Neural cell (in vitro differentiated cells): ENCODE measurements around the gene ABHD14A. TPM values are rescaled to one million over a fixed set of nuclear protein-coding genes. Genes with fewer than 3 reads are reported as not detected.

Experiments used
- H2AFZ ChIP-seq: fragments of 200-600, 300-800 bp; sonication (generic), shearing (Covaris generic); 2 replicates; pipeline ENCODE4 v1.6.0; 2014; ENCODE audit warnings: low read depth, mild to moderate bottlenecking, antibody characterized with exemption, low read length, moderate library complexity
- H3F3A ChIP-seq: fragments of 200-600 bp; shearing (Covaris generic); 2 replicates; pipeline ENCODE4 v1.6.1; 2016; ENCODE audit warnings: mild to moderate bottlenecking, moderate library complexity, mixed read lengths, antibody characterized with exemption, low read length; ENCODE audit not compliant: insufficient read depth, poor library complexity, severe bottlenecking
- H3K27ac ChIP-seq: fragments of 200-600, 300-800 bp; sonication (generic), shearing (Covaris generic); 2 replicates; pipeline ENCODE4 v1.5.1; 2014; ENCODE audit warnings: mild to moderate bottlenecking, low read length, moderate library complexity
- H3K27me3 ChIP-seq: fragments of 300-800, 200-600 bp; sonication (generic), shearing (Covaris generic); 2 replicates; pipeline ENCODE4 v1.6.0; 2014; ENCODE audit warnings: mild to moderate bottlenecking, low read depth, low read length, moderate library complexity; ENCODE audit not compliant: insufficient read depth
- H3K36me3 ChIP-seq: fragments of 300-800, 200-600 bp; sonication (generic), shearing (Covaris generic); 2 replicates; pipeline ENCODE4 v1.5.1; 2014; ENCODE audit warnings: mild to moderate bottlenecking, antibody characterized with exemption, low read length, moderate library complexity; ENCODE audit not compliant: insufficient read depth
- H3K4me2 ChIP-seq: fragments of 300-800, 200-600 bp; sonication (generic), shearing (Covaris generic); 2 replicates; pipeline ENCODE4 v1.6.0; 2014; ENCODE audit warnings: mild to moderate bottlenecking, low read length
- H3K4me3 ChIP-seq: fragments of 300-800, 200-600 bp; sonication (generic), shearing (Covaris generic); 2 replicates; pipeline ENCODE4 v1.5.1; 2014; ENCODE audit warnings: mild to moderate bottlenecking, low read length, moderate library complexity
- H3K79me2 ChIP-seq: fragments of 200-600 bp; shearing (Covaris generic); replicated peaks from 2 replicates; pipeline ENCODE4 v1.6.0; 2014; ENCODE audit warnings: mild to moderate bottlenecking, low read length, moderate library complexity; ENCODE audit not compliant: insufficient read depth
- H3K9ac ChIP-seq: fragments of 300-800, 200-600 bp; sonication (generic), shearing (Covaris generic); 2 replicates; pipeline ENCODE4 v1.6.1; 2016; ENCODE audit warnings: mild to moderate bottlenecking, low read length, mixed read lengths
- H3K9me2 ChIP-seq: fragments of 200-600 bp; shearing (Covaris generic); 2 replicates; pipeline ENCODE4 v1.6.1; 2016; ENCODE audit warnings: mild to moderate bottlenecking, low read length, mixed read lengths; ENCODE audit not compliant: insufficient read depth
- H3K9me3 ChIP-seq: fragments of 200-600, 300-800 bp; sonication (generic), shearing (Covaris generic); 2 replicates; pipeline ENCODE4 v1.6.1; 2016; ENCODE audit warnings: mild to moderate bottlenecking, mixed run types, low read length, moderate library complexity, mixed read lengths
- H4K20me1 ChIP-seq: fragments of 200-600 bp; shearing (Covaris generic); 2 replicates; pipeline ENCODE4 v1.6.1; 2016; ENCODE audit warnings: mild to moderate bottlenecking, mixed run types; ENCODE audit not compliant: insufficient read depth
- CTCF ChIP-seq: fragments of 450-650 bp; IDR thresholded peaks from 2 replicates; pipeline ENCODE4 v1.5.1; 2014; ENCODE audit warnings: antibody characterized with exemption, mild to moderate bottlenecking, moderate library complexity; ENCODE audit not compliant: poor library complexity, severe bottlenecking
- EP300 ChIP-seq: fragments of 450-650 bp; conservative IDR thresholded peaks from 2 replicates; pipeline ENCODE4 v1.6.1; 2014; ENCODE audit warnings: antibody characterized with exemption, mild to moderate bottlenecking, moderate library complexity; ENCODE audit not compliant: poor library complexity, severe bottlenecking
- EZH2 ChIP-seq: fragments of 200-600, 300-800 bp; shearing (Covaris generic), sonication (generic); IDR thresholded peaks from 2 replicates; pipeline ENCODE4 v1.6.1; 2014; ENCODE audit warnings: antibody characterized with exemption, low read length, borderline replicate concordance, mild to moderate bottlenecking; ENCODE audit not compliant: insufficient read depth, poor library complexity, severe bottlenecking
- MXI1 ChIP-seq: fragments of 450-650 bp; conservative IDR thresholded peaks from 2 replicates; pipeline ENCODE4 v1.6.1; 2014; ENCODE audit warnings: antibody characterized with exemption, mild to moderate bottlenecking; ENCODE audit not compliant: poor library complexity, severe bottlenecking
- POLR2AphosphoS5 ChIP-seq: IDR thresholded peaks from 2 replicates; pipeline ENCODE4 v1.6.1; 2012
- RAD21 ChIP-seq: fragments of 450-650 bp; conservative IDR thresholded peaks from 2 replicates; pipeline ENCODE4 v1.6.1; 2014; ENCODE audit warnings: antibody characterized with exemption, mild to moderate bottlenecking, moderate library complexity
- REST ChIP-seq: IDR thresholded peaks from 2 replicates; pipeline ENCODE4 v1.6.1; 2012; ENCODE audit warnings: borderline replicate concordance
- SMC3 ChIP-seq: fragments of 450-650 bp; conservative IDR thresholded peaks from 2 replicates; pipeline ENCODE4 v1.6.1; 2014; ENCODE audit warnings: antibody characterized with exemption, mild to moderate bottlenecking, moderate library complexity; ENCODE audit not compliant: poor library complexity
- TAF1 ChIP-seq: IDR thresholded peaks from 2 replicates; pipeline ENCODE4 v1.6.1; 2012; ENCODE audit warnings: low read depth
- polyA plus RNA-seq: library from polyadenylated mRNA; depleted of rRNA; stranded (reverse); fragments of >200 nt; gene quantifications from 2 replicates; pipeline ENCODE4 v1.2.3, GENCODE V29; 2014

The ABHD14A gene
- polyA plus RNA-seq, 1 donor from 2014 or later, result 57.8 TPM

GRCh38 chr3:52024765-52025452 is 50.0 kb downstream of the ABHD14A start:
- no peak overlapping the region for H3K9ac ChIP-seq
- H3K27me3 ChIP-seq, result no peaks in the 10 kb centered on the region
- H3K27ac ChIP-seq, result no peak overlapping the region
- no peaks in the 10 kb centered on the region for H3K9me2 ChIP-seq
- H4K20me1 ChIP-seq, result no peaks in the 10 kb centered on the region
- no peak overlapping the region for H2AFZ ChIP-seq
- no peaks in the 10 kb centered on the region for H3F3A ChIP-seq
- H3K4me2 ChIP-seq, result no peak overlapping the region
- H3K36me3 ChIP-seq, result no peaks in the 10 kb centered on the region
- H3K79me2 ChIP-seq, result no peaks in the 10 kb centered on the region
- no peaks in the 10 kb centered on the region for H3K9me3 ChIP-seq
- TF ChIP-seq MXI1 (no peak), EP300 (no peak), EZH2 (no peak), SMC3 (no peak), TAF1 (no peak), CTCF (no peak), REST (no peak)
- no peak overlapping the region for H3K4me3 ChIP-seq

- H2AFZ ChIP-seq, result no peak overlapping the region
These were observed 50.6 kb downstream of the ABHD14A start for GRCh38 chr3:52025453-52025852.

More at GRCh38 chr3:52025453-52025852, 50.6 kb downstream of the ABHD14A start:
- Histone ChIP-seq H3K27ac (no peak overlapping the region), H3K4me2 (no peak overlapping the region), H3K4me3 (no peak overlapping the region), H3K27me3 (no peaks in the 10 kb centered on the region), H4K20me1 (no peaks in the 10 kb centered on the region), H3K9me3 (no peaks in the 10 kb centered on the region), H3K9me2 (no peaks in the 10 kb centered on the region), H3F3A (no peaks in the 10 kb centered on the region), H3K9ac (no peak overlapping the region), H3K36me3 (no peaks in the 10 kb centered on the region), H3K79me2 (no peaks in the 10 kb centered on the region)
- TF ChIP-seq SMC3 (no peak), POLR2AphosphoS5 (no peak), CTCF (no peak), RAD21 (no peak), REST (no peak), EZH2 (no peak), EP300 (no peak), MXI1 (no peak), TAF1 (no peak)
